HG03432 (cell line): ENCODE data around the gene NDUFS2.

Source experiments
- ATAC-seq: cut with Tn5 transposase; IDR thresholded peaks from one replicate; pipeline ENCODE4 v1.9.1; 2021; ENCODE audit warnings: mild to moderate bottlenecking, moderate library complexity; ENCODE audit not compliant: unreplicated experiment

NDUFS2 gene

DNA sequence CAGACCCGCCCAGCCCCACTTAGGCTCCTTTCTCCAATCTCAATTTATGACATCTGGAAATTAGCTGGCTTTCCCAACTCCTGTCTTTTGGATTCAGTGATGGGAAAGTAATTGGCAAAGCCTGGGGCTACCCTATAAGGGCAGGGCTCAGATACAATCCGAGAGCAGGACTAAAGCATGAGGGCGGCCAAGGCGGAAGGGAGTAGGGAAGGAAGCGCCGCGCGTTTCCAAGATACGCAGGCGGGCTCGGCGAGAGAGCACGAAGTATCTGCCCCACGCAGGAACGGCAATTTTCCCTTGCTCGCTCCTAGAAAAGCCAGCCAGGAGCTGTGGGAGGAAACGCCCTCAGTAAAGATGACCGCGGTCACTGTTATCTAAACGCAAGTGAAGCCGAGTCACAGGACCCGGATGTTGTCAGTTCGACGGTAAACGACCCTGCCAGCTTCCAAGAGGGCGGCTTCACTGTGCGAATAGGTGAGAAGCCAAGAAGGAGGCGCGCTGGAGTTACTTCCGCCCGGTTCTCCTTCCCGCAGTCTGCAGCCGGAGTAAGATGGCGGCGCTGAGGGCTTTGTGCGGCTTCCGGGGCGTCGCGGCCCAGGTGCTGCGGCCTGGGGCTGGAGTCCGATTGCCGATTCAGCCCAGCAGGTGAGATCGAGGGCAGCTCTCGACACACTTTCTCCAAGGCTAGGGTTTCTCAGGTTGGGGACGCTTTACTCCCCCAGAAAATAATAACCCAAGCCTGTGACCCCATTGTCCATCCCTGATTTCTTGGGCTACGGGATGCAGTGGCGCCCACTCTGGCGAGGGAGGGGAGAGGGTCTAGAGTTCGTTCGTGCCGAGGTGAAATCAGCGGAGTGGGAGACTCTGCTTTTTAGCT is at the start of gene NDUFS2:
TSS of gene NDUFS2 (plus strand) at position 532 of the 877 bp plus-strand sequence. CDS start at position 551, 19 bp downstream.
- ATAC-seq: peak; percentile 95

GRCh38 chr1:161153176-161153575 is 49.0 kb upstream of the NDUFS2 start:
- ATAC-seq: no peak

DNA sequence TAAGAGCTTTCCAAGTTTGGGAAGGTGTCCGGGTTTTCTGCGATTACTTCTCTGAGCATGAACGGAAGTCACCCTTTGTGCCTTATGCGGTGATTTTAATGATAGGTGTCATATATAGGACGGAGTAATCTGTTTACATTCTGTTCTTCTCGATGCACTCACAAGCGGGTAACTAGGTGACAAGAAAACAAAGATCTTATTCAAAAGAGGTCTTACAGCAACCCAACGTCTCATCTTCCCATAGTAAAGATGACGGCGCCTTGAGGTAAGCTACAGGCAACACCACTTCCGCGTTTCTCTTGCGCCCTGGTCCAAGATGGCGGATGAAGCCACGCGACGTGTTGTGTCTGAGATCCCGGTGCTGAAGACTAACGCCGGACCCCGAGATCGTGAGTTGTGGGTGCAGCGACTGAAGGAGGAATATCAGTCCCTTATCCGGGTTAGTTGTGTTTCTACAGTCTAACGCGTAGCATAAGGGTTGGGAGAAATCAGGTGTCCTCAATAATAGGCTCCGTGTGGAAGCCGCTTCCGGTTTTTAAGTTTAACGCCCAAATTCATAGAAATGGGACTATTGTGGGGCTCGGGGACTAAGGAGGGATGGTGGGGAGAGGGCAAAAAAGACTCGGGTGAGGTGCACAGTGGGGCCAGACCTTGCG is 48.4 kb upstream of the NDUFS2 start, which contains the start of gene UFC1:
TSS of gene UFC1 (plus strand) at position 297 of the 656 bp plus-strand sequence. CDS start at position 317, 20 bp downstream.
- peak; percentile 90 for ATAC-seq

GRCh38 chr1:161157867-161158266 is 44.3 kb upstream of the NDUFS2 start:
- no peak for ATAC-seq

DNA sequence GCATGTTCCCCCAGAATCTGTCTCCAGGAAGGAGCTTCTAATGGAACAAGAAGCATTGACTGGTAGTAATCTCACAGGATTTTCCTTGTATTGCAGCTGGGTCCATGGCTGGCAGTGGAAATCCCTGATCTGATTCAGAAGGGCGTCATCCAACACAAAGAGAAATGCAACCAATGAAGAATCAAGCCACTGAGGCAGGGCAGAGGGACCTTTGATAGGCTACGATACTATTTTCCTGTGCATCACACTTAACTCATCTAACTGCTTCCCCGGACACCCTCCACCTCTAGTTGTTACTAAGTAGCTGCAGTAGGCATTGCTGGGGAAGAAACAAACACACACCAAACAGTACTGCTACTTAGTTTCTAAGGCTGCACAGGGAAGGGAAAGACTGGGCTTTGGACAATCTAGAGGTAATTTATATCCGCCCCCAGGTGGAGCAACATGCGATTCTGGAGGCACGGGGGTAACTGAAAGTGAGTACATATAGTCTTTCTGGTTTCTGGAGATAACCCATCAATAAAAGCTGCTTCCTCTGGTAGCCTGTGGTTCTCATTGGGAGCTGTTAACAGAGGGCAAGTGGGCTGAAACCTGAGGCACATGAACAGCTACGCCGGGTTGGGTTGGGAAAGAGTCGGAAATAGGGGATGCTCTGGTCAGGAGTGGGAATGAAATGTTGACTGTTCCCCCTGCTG is 43.7 kb upstream of the NDUFS2 start:
- no peak for ATAC-seq

DNA sequence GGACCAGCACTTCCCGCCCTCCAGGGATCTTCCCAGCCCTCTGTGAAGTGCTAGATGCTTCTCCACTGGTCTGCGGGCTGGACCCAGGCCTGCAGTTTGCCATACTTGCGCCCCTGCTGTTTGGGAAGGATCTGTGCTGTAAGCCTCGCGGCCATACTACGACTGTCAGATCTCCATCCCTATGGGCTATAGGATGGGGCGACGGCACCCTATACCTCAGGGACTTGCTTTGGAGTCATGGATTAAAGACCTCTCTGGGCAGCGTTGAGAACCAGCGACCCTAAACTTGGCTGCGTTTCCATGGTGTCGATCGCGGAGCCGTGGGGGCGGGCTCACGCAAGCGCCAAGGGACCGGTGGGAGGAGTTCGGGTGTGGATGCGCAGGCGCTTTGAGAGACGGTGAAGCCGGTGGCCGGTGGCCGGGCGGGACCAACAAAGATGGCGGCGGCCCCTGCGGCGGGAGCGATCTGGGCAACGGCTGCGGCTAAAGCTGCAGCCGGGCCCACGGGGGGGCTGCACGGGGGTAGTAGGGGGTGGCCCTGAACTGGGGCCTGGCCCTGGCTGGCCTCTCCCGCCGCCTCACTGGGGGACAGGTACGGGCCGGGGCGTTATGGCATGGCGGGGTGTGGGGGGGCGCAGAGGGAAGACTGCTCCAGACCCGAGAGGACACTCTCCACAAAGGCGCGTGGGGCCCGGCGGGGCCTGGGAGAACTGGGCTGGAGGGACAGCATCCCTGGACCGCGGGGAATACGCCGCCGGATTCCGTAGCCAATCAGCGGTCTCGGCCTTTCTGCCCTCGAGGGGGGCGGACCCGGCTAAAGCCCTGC is 42.9 kb upstream of the NDUFS2 start, which contains the start of gene USP21:
TSS of gene USP21 (plus strand) at position 414 of the 826 bp plus-strand sequence. CDS start 1,141 bp downstream, outside the sequence.
- peak; percentile 85 for ATAC-seq

GRCh38 chr1:161159913-161160243 is 42.3 kb upstream of the NDUFS2 start:
- ATAC-seq: peak; percentile 2

DNA sequence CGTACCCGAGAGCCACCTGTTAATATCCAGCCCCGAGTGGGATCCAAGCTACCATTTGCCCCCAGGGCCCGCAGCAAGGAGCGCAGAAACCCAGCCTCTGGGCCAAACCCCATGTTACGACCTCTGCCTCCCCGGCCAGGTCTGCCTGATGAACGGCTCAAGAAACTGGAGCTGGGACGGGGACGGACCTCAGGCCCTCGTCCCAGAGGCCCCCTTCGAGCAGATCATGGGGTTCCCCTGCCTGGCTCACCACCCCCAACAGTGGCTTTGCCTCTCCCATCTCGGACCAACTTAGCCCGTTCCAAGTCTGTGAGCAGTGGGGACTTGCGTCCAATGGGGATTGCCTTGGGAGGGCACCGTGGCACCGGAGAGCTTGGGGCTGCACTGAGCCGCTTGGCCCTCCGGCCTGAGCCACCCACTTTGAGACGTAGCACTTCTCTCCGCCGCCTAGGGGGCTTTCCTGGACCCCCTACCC is 41.5 kb upstream of the NDUFS2 start:
- no peak for ATAC-seq

DNA sequence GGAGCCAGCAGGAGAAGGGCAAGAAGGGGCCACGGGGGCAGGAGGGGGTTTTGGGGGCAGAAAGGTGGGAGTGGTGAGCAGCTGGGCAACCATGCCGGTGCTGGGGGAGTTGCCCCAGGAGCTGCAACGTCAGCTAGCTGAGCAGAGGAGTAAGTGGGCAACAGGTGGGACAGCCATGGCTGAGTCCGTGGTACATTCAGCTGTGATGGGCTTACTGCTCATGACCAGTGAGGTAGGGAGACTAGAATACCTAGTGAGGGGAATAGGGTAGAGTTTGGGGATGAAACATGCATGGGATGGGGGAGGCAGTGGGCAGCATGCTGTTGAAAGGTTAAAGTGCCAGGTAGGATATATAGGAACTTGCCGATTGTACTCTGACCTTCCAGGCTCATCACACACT is 40.5 kb upstream of the NDUFS2 start:
- no peak for ATAC-seq

- no peak for ATAC-seq
Measured at GRCh38 chr1:161162052-161162451, 40.1 kb upstream of the NDUFS2 start.

DNA sequence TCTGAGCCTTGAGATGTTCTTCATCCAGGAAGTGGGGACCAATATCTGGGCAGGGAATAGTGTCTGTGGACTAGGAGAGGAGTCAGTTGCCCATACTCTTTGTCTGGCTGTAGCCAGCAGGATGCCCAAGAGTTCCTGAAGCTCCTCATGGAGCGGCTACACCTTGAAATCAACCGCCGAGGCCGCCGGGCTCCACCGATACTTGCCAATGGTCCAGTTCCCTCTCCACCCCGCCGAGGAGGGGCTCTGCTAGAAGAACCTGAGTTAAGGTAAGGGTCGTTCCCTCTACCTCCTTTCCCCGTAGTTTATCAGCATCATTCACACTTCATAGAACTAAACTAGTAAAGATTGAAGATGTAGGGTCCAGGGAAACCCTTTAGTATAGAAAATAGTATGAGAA is 39.4 kb upstream of the NDUFS2 start:
- ATAC-seq: no peak

GRCh38 chr1:161163793-161164192 is 38.4 kb upstream of the NDUFS2 start:
- ATAC-seq: no peak

GRCh38 chr1:161164901-161165610 is 37.1 kb upstream of the NDUFS2 start:
- ATAC-seq: no peak

- peak; percentile 95 for ATAC-seq
Measured at GRCh38 chr1:161165742-161166668, 36.2 kb upstream of the NDUFS2 start, which contains the start of gene PPOX. TSS of gene PPOX (plus strand) at chr1:161166426. CDS start at chr1:161166848, 422 bp downstream.

DNA sequence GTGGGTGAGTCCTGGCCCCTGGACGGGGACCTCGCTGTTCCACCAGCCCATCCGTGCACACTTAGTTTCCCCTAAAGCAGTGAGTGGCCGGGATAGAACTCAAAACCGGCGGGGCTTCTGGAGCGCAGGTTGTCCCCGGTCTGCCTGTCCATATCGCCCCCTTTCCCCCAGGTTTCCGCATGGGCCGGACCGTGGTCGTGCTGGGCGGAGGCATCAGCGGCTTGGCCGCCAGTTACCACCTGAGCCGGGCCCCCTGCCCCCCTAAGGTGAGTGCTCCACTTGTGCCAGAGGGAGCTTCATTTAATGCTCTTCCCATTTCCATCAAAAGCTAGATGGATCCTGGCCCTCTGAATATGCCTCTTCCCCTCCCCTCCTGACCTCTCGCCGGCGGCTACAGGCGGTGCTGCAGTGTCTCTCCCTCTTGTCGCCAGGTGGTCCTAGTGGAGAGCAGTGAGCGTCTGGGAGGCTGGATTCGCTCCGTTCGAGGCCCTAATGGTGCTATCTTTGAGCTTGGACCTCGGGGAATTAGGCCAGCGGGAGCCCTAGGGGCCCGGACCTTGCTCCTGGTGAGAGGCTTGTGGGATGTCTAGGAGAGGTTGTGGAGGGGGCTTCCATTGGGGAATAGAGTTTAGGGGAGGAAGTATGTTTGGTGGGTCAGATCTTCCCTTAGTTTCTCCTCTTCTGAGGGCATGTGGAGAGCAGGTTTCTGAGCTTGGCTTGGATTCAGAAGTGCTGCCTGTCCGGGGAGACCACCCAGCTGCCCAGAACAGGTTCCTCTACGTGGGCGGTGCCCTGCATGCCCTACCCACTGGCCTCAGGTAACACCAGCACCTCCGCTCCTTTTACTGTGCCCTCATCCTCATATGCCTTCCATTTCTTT is 35.3 kb upstream of the NDUFS2 start:
- peak; percentile 1 for ATAC-seq

DNA sequence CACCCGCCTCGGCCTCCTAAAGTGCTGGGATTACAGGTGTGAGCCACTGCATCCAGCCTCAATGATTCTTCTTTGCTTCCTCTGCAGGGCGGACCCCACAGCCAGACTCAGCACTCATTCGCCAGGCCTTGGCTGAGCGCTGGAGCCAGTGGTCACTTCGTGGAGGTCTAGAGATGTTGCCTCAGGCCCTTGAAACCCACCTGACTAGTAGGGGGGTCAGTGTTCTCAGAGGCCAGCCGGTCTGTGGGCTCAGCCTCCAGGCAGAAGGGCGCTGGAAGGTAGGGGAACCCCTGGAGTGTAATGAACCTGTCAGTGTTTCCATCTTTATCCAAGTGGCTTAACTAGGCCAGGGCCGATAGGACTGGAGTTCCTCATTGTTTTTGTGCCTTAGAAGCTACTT is 33.3 kb upstream of the NDUFS2 start:
- ATAC-seq: no peak

- no peak for ATAC-seq
Measured at GRCh38 chr1:161171191-161171590, 31.0 kb upstream of the NDUFS2 start.

DNA sequence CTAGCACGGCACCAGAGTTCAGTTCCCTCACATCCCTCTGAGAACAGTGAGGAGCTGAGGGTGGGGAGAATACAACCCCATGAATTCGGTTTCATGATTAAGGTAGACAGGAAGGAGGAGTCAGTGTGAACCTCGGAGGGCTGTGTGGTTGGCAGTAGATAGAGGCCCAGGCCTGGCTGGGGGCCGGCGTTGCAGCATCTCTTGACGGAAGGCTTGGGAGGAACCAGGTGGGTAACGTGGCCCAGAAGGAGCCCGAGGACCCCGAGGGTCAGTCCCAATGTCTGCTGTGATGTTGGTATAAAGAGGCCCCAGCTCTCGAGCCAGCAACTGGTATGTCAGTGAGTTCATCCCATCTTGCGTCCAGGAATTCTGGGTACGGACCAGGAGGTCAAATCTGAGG is 30.5 kb upstream of the NDUFS2 start:
- no peak for ATAC-seq
